ENCODE measurements around the gene TMEM234. TPM values are rescaled to one million over a fixed set of nuclear protein-coding genes. Genes with fewer than 3 reads are reported as not detected.

Gene TMEM234
- total and polyA plus RNA-seq, 2 of the 13 experiments (the other 11 are each of a cell fraction or from before 2014, with no cell fraction given): 6.1 to 9.0 TPM

DNA sequence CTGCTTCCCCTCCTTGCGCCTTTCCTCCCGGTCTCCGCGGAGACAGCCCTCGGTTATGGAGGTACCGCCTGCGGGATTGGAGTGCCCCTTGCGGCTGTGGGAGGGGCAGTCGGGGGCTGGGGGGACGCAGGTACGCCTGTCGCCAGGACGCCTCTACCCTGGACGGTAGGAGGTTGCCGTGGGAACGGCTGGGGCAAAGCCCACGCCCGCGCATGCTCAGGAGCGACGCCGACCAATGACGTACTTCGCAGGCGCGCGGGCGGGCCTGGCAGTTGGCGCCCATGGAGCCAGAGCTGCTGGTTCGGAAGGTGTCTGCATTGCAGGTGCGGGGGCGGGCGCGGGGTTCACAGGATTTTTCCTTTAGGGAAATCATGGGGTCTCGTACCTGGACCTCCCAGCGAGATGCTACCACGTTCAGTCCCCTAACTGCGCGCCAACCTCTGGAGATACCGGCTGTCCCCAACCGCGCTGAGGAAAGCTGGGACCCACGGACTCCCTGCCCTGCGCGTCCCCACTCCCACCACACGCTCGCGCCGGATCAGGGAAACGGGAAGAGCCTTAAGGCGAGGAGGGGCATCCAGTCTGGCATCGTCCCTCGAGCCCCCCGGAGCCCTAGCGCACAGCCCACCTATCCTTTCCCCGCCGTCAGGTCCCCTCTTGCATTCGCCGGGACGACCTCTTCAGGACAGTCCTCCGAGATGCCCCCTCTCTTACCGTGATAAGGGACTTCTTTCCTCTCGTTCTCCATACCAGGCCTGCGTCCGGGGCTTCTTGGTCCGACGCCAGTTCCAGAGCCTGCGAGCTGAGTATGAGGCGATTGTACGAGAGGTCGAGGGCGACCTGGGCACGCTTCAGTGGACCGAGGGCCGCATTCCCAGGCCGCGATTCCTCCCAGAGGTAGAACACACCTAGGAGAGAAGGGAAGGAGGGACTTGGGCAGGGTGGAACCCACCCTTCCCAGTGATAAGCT, 16.5 kb downstream of the TMEM234 start, which contains the start of gene IQCC (continued):
- TF ChIP-seq PAXIP1 (CRISPR knock-in tag; conservative IDR thresholded peaks at IDR 0.05): no peak
- TF ChIP-seq PHF8 (CRISPR knock-in tag; IDR thresholded peaks at IDR 0.05): peak; percentile 70; the same call in 1 of the 2 replicates
- peak; percentile 82 for TF ChIP-seq POLR2G (IDR thresholded peaks at IDR 0.05; ENCODE audit: low read depth, low read length)
- peak in 1 of 2 experiments; percentile 45; a peak in 1 of 4 replicates for TF ChIP-seq KLF16 (CRISPR knock-in tag; IDR thresholded peaks at IDR 0.05)
- TF ChIP-seq, protein P1, sequence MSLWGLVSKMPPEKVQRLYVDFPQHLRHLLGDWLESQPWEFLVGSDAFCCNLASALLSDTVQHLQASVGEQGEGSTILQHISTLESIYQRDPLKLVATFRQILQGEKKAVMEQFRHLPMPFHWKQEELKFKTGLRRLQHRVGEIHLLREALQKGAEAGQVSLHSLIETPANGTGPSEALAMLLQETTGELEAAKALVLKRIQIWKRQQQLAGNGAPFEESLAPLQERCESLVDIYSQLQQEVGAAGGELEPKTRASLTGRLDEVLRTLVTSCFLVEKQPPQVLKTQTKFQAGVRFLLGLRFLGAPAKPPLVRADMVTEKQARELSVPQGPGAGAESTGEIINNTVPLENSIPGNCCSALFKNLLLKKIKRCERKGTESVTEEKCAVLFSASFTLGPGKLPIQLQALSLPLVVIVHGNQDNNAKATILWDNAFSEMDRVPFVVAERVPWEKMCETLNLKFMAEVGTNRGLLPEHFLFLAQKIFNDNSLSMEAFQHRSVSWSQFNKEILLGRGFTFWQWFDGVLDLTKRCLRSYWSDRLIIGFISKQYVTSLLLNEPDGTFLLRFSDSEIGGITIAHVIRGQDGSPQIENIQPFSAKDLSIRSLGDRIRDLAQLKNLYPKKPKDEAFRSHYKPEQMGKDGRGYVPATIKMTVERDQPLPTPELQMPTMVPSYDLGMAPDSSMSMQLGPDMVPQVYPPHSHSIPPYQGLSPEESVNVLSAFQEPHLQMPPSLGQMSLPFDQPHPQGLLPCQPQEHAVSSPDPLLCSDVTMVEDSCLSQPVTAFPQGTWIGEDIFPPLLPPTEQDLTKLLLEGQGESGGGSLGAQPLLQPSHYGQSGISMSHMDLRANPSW (CRISPR knock-in tag; IDR thresholded peaks at IDR 0.05; ENCODE audit: borderline replicate concordance): no peak
- peak; percentile 86 for TF ChIP-seq HDAC1 (CRISPR knock-in tag; IDR thresholded peaks at IDR 0.05)
- TF ChIP-seq ZBTB7A (CRISPR knock-in tag; IDR thresholded peaks at IDR 0.05): no peak
- TF ChIP-seq, protein P2, sequence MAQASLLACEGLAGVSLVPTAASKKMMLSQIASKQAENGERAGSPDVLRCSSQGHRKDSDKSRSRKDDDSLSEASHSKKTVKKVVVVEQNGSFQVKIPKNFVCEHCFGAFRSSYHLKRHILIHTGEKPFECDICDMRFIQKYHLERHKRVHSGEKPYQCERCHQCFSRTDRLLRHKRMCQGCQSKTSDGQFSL (CRISPR knock-in tag; IDR thresholded peaks at IDR 0.05): peak; percentile 60; the same call in 1 of the 2 replicates
- TF ChIP-seq, protein P3, sequence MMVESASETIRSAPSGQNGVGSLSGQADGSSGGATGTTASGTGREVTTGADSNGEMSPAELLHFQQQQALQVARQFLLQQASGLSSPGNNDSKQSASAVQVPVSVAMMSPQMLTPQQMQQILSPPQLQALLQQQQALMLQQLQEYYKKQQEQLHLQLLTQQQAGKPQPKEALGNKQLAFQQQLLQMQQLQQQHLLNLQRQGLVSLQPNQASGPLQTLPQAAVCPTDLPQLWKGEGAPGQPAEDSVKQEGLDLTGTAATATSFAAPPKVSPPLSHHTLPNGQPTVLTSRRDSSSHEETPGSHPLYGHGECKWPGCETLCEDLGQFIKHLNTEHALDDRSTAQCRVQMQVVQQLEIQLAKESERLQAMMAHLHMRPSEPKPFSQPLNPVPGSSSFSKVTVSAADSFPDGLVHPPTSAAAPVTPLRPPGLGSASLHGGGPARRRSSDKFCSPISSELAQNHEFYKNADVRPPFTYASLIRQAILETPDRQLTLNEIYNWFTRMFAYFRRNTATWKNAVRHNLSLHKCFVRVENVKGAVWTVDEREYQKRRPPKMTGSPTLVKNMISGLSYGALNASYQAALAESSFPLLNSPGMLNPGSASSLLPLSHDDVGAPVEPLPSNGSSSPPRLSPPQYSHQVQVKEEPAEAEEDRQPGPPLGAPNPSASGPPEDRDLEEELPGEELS (CRISPR knock-in tag; IDR thresholded peaks at IDR 0.05): peak; percentile 25; the same call in 1 of the 2 replicates
- TF ChIP-seq CTCF (CRISPR knock-in tag; IDR thresholded peaks at IDR 0.05): peak; percentile 60
- TF ChIP-seq, protein P4, sequence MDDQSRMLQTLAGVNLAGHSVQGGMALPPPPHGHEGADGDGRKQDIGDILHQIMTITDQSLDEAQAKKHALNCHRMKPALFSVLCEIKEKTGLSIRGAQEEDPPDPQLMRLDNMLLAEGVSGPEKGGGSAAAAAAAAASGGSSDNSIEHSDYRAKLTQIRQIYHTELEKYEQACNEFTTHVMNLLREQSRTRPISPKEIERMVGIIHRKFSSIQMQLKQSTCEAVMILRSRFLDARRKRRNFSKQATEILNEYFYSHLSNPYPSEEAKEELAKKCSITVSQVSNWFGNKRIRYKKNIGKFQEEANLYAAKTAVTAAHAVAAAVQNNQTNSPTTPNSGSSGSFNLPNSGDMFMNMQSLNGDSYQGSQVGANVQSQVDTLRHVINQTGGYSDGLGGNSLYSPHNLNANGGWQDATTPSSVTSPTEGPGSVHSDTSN (CRISPR knock-in tag; IDR thresholded peaks at IDR 0.05; ENCODE audit: borderline replicate concordance): no peak
- TF ChIP-seq HOXA7 (CRISPR knock-in tag; IDR thresholded peaks at IDR 0.05): 0 out of 2 replicates have a peak, but pooled peaks have one; percentile 51
- TF ChIP-seq ZNF790 (CRISPR knock-in tag; IDR thresholded peaks at IDR 0.05; ENCODE audit: borderline replicate concordance): peak; percentile 54; the same call in 1 of the 2 replicates
- peak; percentile 77; the same call in 1 of the 2 replicates for TF ChIP-seq ZFY (CRISPR knock-in tag; IDR thresholded peaks at IDR 0.05)
